ENCODE results near the gene PPP2R2B.

The PPP2R2B gene

DNA sequence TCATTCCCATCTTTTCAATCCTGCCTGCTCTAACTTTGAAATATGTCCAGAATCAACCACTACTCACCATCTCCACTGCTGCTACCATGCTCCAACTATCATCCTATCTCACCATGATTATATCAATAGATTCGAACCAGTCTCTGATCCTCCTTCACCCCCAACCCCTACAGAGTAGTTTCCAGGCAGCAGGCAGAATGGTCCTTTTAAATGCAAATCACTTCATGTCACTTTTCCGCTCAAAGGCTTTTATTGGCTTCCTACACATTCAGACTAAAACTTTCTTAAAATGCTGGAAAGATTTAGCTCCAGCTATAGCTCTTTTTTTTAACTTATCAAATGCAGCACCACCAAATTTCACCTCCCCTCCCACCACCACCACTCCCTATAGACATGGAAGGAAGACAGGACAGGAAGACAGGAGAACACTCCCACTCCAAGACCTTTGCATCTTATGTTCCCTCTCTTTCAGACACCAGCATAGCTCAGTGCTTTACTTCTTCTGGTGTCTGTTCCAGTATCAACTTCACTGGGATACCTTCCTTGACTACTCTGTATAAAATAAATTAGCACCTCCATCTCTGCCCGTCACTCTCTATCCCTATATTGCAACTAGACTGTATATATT lies 9.9 kb upstream of the PPP2R2B start:
- DNase-seq (ENCODE audit: low read depth in 2 of 2) = no peak

DNA sequence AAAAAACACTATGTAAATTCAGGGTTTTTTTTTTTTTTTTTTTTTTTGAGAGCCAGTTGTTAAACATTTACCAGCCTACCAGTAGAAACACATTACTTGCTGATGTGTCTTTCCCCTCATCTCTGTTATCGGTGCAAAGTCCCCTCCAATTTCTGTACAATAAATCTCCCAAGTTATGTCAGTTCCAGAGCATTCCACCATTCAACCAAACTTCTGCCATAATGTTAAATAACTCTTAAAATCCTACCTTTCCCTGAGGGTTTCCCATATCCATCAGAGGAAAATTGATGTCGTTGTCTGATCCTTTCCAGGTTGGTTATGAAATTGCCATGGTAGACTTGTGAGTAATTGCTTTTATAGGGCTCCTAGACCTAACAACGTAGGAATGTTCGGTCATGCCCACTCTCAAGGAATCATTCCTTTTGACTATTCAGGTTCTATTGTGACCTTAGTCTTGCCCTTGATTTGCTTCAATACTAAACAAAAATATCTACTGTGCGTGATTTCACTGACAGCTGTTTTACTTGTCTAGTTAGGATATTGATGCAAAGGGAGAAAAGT lies 5.6 kb upstream of the PPP2R2B start:
- no peak for DNase-seq (ENCODE audit: low read depth in 2 of 2)

DNA sequence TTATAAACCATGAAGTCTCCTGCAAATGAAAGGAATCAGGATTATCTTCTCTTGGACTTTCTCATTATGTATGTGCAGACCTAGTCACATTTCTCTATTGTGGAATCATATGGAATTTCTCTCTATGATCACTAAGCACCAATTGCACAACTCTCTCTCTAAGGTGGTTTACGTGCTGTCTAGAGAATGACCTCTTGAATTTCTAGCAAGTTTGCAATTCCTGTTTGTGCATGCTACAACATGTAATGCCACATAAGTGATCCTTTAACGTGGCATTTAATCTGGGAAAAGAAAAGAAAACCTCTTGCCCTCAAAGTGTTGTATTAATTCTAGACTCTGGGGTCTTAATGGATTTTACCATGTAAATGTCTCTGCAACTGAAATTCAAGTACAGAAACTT lies 5.0 kb upstream of the PPP2R2B start:
- no peak for DNase-seq (ENCODE audit: low read depth in 2 of 2)

DNA sequence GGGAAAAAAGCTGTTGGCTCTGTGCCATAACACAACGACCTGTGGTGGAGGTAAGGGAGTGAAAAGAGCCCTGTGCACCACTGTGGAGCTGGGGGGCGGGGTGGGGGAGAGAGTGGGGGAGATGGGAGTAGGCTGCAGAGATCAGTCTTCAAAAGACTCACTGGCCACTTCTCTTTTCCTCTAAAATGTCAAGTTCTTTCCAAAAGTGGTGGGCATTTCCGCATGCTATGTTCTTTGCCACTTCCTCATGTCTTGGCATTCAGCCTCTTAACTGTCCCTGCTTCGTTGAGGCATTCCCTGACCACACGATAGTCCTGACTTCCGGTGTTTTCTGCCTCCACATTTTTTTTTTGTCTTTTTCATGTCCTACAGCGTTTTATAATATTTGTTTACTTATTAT lies 2.4 kb upstream of the PPP2R2B start:
- DNase-seq (ENCODE audit: low read depth in 2 of 2) = no peak

DNA sequence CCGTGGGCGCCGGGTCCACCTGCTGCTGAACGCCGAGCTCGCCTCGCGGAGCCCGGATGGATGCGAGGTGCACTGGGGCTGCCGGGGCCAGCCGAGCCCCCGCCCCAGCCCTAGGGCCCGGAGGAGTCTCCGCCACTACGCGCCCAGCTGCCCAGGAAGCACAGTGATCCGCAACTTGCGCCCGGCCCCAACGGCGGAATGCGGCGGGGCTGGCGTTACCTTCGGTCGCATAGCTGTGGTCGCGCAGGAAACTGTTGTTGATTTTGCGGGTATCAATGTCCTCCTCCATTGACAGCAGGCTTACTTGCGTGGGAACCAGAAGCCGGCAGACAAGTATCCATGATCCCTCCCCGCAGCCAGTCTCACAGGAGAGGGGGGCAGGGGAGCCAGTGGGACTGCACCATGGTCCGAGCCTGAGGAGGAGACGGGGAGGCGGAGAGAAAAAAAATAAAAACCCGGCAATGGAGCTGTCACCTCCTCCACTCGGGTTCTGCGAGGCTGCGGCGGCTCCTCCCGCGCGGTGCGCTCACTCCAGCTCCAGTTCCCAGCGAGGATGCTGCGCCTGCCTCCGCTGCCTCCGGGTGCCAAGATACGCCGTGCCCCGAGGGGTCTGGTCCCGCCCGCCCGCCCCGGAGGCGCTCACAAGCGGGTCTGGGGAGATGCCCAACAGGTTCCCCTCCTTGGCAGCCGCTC lies 628 bp downstream of the PPP2R2B start:
- DNase-seq (ENCODE audit: low read depth in 2 of 2) = no peak

DNA sequence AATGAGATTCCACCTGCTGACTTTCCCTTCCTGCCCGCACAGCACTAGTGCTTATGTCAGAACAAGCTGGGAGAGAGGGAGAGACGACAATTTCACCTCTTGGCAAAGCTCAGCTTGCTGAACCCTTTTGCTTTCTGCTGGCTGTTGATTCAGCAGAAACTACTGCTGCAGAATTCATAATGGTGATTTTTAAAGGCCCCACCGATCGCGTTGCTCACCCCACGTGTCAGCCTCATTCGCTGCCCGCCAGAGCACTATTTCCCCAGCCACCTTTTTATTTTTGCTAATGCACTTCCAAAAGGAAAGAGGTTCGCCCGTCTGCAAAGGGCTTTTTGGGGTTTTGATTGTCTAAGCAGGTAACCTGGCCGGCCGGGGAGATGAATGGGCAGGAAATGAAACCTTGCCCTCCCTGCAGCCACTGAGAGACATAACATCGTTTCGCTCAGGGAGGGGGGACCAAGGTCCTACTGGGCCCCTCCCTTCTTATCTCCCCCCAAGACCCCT lies 1.3 kb downstream of the PPP2R2B start:
- DNase-seq (ENCODE audit: low read depth in 2 of 2) = no peak

DNA sequence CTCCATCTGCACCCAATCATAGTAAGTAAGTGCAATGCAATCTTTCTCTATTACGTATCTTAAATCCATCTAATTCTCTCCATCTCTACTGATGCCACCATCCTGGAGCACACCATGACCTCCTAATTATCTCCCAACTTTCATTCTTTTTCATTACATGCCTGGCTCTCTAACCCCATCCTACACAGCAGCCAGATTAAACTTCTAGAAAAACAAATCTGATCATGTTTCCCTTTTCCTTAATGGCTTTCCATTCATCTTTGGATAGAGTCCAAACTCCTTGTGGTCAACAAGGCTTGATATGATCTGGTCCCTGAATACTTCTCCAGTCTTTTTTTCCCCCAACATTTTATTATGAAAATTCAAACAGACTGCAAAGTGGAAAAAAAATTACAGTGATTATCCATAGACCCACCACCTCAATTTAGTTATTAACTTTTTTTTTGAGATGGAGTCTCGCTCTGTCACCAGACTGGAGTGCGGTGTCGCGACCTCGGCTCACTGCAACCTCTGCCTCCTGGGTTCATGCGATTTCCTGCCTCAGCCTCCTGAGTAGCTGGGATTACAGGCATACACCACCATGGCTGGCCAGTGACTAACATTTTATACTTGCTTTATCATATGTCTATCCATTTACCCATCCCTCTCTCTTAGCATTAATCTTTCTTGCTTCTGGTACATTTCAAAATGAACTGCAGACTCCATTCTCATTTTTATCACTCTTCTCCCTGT lies 5.2 kb downstream of the PPP2R2B start:
- no peak for DNase-seq (ENCODE audit: low read depth in 2 of 2)

DNA sequence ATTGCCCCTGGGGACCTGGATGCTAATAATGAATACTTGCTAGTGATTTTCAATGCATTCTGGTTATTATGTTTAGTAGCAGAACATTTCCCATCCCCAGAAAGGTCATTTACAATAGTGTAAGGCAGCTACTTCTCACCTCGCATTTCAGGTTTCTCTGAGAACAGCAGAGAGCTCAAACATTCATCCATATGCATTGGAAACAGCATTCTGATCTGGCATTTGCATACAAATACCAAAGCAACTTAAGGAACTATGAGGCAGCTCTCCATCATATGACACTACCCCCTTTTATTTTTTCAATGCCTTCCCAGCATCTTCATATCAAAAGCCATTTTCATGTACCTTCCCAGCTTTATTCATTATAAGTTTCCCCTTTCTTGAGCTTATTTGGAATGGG lies 6.4 kb downstream of the PPP2R2B start:
- no peak for DNase-seq (ENCODE audit: low read depth in 2 of 2)

DNA sequence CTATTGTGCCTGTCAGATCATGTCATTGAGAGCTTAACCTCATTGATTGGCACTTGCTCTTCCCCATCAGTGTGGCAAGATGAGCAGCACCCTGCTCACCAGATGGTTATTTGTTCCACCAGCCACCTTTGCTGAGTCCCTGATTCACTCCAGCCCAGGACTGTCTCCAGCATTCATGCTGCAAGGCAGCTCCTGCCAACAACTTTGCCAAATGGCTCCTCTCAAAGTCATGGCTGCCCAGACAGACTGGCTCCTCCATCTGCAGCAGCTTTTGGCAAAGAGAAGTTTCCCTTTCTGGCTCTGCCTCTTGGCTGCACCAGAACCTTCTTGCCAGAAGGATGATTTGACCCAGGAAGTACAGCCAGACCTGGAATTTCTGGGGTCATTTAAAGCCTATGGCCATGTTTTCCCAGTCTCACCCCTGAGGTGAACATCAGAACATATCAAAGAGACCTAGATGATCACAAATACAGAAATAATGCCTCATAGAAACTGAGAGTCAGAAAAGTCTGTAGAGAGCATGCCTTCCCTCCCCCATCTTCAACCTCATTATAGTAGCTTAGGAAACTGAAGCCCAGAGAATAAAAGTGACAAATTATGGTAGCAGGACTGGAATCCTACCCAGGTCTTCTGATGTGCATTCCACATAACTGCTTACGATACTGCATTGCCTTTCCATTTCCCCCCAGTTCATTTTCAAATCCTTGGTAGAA lies 10.4 kb downstream of the PPP2R2B start:
- no peak for DNase-seq (ENCODE audit: low read depth in 2 of 2)

DNA sequence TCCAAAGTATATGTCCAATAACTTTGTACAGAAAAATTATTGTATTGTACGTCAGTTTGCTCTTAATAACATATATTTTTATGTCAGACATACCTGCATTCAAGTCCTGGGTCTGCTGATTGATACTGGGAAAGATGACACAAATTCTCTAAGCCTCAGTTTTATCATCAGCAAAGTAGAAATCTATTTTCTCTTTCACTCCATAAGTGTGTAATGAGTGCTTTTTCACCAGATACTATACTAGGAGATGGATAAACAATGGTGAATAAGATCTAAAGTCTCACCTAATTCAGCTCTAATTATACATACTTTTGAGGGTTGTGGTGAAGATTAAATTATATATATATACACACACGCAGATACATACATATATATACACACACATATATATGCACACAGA lies 12.3 kb downstream of the PPP2R2B start:
- DNase-seq (ENCODE audit: low read depth in 2 of 2) = no peak

DNA sequence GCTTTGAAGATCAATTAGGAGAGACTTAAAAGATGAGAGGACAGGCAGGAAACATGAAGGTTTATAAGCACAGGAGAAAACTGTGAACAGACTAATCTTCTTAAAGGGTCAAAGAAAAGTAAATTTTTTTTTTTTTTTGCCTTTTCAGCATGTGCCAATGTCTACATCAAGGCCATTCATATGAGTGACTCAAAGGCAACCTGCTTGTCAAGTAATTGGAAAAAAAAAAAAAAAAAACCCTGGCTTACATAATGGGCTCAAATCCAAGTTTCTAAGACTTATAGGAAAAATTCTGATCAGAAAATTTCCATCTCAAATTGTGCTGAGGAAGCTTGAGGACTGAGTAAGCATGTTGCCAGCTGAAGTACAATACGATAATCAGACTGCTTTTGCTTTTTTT lies 15.9 kb downstream of the PPP2R2B start:
- no peak for DNase-seq (ENCODE audit: low read depth in 2 of 2)

DNA sequence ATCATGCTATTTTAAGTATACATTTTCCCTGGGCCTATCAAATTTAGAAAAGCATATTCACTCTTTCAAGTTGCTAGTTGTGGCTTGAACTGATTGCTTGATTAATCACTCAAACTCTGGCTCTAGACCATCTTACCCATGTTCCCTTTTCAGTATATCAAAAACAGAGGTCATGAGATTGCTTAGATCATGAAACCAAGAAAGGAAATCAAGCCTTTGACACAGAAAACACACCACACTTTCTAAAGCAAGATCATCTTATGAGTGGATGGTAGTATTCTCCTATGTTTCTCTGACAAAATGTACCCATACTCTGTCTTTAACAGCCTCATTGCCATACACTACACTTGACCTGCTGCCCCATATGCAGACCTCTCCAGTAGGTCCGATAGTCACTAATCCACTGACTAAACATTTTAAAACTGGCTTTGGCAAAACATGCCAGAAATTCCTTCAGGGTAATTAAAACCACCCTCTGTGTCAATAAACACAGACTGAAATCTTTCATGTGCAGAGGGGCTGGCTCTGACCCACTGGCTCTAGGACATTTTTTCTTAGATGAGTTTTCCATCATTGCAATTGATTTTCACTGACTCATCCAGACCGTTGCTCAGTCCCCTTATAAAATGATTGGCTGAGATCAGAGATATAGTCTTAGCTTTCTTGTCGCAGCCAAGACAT lies 18.2 kb downstream of the PPP2R2B start:
- DNase-seq (ENCODE audit: low read depth in 2 of 2) = no peak

DNA sequence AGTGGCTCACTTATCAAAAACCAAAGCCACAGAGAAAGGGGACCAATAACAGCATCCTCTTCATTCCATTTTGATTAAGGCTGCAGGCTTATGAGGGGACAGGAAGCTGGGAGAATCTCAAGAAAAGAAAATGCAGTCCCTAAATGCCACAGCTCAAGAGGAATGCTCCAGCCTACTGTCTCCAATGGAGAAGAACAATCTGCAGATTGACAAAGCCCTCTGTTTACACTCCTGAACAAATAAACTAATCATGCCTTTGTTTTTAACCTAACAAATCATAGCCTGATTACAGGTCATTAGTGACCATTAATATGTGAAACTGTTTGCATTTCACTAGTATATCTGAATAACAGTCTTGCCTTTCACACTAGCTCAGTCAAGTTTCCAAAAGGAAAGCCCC lies 26.5 kb downstream of the PPP2R2B start:
- no peak for DNase-seq (ENCODE audit: low read depth in 2 of 2)

DNA sequence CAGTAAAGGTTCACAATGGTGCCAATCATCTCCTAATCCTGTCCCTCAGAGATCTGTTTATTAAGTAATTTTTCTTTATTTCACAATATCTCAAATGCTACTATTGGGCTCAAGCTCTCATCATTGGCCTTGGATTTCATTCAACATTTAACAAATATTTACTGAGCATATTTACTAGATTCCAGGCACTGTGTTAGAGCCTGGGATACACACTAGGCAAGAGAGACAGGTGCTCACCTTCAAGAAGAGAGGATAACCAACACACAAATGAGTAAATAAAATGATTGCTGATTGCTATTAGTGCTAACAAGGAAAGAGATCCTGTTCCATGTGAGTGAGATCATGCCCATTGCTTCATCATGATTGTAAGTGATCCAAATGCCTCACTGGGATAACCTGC lies 27.4 kb downstream of the PPP2R2B start:
- DNase-seq (ENCODE audit: low read depth in 2 of 2) = no peak

DNA sequence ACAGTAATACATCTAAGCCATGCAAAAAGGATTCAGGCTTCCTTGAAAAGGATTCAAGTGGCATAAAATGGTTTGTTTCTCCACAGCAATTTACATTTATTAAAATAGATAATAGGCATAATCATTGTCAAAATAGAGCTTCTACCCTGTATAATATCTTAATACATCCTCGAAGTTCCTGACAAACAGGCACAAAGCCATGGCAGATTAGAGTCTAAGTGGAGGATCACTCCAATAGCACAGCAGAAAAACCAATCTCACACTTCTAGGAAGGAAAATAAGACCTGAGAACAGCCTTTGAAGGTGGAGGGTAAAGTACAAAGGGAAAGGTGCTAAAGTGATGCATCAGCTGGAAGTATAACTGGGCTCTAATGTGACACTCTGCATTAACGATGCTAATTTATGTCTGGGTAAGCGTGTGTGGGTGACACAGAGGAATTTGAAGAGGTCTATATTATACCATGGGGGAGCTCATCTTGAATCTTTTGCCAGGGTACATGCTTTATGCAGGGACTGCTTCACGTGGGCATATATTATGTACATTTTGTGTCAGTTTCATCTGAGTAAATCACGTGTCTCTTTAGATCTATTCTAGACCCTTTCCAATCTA lies 28.8 kb downstream of the PPP2R2B start:
- no peak for DNase-seq (ENCODE audit: low read depth in 2 of 2)

DNA sequence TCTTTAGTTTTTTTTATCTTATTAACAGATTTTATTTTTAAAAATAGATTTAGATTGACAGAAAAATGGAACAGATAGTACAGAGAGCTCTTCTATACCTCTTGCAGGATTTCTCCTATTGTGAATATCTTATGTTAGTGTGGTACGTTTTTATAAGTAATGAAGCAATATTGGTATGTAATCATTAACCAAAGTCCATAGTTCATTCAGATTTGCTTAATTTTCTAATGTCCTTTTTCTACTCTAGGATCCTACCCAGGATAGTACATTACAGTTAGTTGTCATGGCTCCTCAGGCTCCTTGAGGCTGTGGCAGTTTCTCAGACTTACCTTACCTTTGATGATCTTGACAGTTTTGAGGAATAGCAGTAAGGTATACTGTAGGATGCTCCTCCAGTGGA lies 30.4 kb downstream of the PPP2R2B start:
- no peak for DNase-seq (ENCODE audit: low read depth in 2 of 2)

DNA sequence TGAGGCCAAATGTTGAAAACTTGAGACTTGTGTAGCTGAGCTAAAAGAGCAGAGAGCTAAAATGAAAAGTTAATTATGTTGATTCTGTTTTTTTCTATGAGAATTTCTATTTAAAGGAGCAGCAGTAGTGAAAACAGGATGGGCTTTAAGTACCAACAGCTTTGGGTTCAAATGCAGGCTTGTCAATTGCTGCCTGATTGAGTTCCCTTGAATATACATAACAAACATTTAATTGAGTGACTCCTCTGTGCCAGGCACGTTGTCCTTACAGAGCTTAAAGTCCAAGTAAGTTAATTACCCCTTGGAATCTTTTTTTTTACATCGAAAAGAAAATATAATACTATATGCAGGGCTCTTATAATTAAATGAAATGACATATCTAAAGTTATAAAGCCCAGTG lies 38.5 kb downstream of the PPP2R2B start:
- DNase-seq (ENCODE audit: low read depth in 2 of 2) = no peak

DNA sequence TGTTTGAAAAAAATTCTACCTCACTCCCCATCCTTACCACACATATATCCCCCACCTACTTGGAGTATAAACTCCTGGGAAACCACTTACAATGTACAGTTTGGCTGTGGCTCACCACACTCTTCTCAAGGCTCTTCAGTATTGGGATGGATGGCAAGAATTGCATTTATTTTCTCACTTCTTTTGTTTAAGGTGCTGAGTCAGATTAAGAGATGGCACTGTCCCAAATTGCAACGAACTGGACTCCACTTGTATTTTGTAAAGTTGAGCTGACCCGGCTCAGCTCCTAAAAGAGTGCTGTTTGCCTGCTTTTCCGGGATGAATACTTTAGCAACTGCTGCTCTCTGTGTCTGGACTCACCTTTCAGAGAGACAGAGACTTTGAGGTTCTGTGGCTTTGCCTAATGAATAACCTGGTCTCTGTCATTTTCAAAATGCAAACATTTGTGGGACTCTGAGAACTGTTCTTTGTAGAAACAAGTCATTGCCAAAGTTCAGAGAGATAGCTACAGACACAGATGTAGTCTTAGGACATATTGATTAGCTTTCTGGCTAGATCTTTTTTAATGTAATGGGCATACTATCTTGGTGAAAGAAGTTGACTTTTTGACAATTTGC lies 42.2 kb downstream of the PPP2R2B start:
- no peak for DNase-seq (ENCODE audit: low read depth in 2 of 2)

DNA sequence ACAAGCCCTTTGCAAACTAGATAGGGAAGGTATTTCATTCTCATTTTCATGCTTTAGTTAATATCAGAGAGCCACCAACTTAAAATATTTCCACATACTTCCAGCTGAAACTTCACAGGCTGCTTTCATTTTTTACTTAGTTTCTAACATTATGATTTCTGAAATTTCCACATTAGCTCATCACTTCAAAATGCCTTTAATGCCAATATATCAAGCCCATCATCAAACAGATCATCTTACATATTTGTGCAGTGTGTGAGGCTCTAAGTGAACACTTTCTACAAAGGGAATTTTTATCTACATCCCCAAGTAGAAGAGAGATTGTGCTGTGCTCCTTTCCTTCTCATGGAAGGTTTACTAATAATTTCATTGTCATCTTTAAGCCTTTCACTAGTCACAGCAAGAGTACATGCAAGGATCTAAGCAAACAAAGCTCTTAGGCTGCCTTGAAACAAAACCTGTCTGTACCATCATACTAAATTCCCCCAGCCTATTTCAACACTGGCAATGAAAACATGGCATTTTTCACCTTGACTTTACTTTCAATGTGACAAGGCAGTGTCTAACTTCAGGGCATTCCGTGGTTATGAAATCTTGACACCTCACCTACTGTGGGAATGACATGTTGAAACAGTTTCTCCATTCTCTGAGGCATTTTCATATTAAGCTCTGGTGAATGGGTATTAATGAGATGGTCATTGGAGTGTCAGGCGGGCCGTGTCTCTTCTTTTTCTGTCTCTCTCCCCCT lies 45.4 kb downstream of the PPP2R2B start:
- no peak for DNase-seq (ENCODE audit: low read depth in 2 of 2)

DNA sequence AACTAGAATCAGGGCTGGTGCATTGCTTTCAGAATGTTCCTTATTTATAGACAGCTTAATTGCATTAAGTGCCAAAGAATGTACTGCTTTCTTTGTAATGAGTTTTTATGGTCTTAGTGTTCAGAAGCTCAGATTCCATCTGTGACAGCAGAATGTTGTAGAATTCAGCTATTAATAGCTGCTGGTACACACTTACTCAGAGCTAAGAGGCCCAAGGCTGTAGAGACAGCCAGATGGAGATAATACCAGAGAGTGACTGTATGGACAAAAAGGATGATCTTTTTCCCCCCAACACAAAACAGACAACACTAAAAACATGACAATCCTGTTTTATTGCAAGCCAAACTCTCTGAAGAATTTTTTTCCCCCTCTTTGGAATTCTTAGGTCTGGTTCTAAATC lies 50.2 kb downstream of the PPP2R2B start:
- no peak for DNase-seq (ENCODE audit: low read depth in 2 of 2)

Measured in activated CD8-positive, alpha-beta memory T cell treated with anti-CD3 and anti-CD28 coated beads for 4 hours (primary cell).